Mesodermal cell (in vitro differentiated cells): ENCODE measurements around the gene EMILIN2.

Experiments used
- H3K27ac ChIP-seq: 2 replicates; pipeline ENCODE4 v1.7.0; 2013; ENCODE audit warnings: mild to moderate bottlenecking, low read depth, low read length, moderate library complexity; ENCODE audit not compliant: severe bottlenecking
- H3K36me3 ChIP-seq: 2 replicates; pipeline ENCODE4 v1.7.1; 2013; ENCODE audit warnings: mild to moderate bottlenecking, low read length, moderate library complexity; ENCODE audit not compliant: control insufficient read depth, insufficient read depth
- H3K4me1 ChIP-seq: one replicate; pipeline ENCODE4 v1.7.1; 2013; ENCODE audit warnings: mild to moderate bottlenecking, low read length; ENCODE audit not compliant: insufficient read depth, control insufficient read depth, poor library complexity, severe bottlenecking
- H3K4me3 ChIP-seq: 2 replicates; pipeline ENCODE4 v1.7.0; 2013; ENCODE audit warnings: low read length, control low read depth, mild to moderate bottlenecking; ENCODE audit not compliant: insufficient read depth, poor library complexity, severe bottlenecking; ENCODE audit errors: extremely low read depth
- H3K9me3 ChIP-seq: 2 replicates; pipeline ENCODE4 v1.7.1; 2013; ENCODE audit warnings: mild to moderate bottlenecking, low read length, moderate library complexity; ENCODE audit not compliant: control insufficient read depth
- WGBS, 2 experiments: methylation state at CpG; one replicate each; pipeline ENCODE4 v1.1.5; 2013; ENCODE audit warnings: missing lambda C conversion rate in 2 of 2; ENCODE audit not compliant: insufficient coverage in 2 of 2; 5-methylcytosine and 5-hydroxymethylcytosine counted together

The EMILIN2 gene

GRCh38 chr18:2889761-2890192 is 43.0 kb downstream of the EMILIN2 start:
- Histone ChIP-seq H3K4me3 (no peak overlapping the region), H3K9me3 (no peaks in the 10 kb centered on the region), H3K36me3 (peaks cover 66% of the 10 kb centered on the region), H3K4me1 (peaks cover 16% of the 10 kb centered on the region), H3K27ac (no peak overlapping the region)
- WGBS, 2 experiments, result 83% methylated on average over 2 of the region's 3 CpGs; no CpG with 5 or more reads in 1 of the 2 experiments

GRCh38 chr18:2890606-2891005 is 43.8 kb downstream of the EMILIN2 start:
- Histone ChIP-seq H3K36me3 (peaks cover 65% of the 10 kb centered on the region), H3K4me1 (peaks cover 16% of the 10 kb centered on the region), H3K4me3 (no peak overlapping the region), H3K27ac (no peak overlapping the region), H3K9me3 (no peaks in the 10 kb centered on the region)
- 95% methylated on average over 4 to 5 of the region's 5 CpGs for WGBS, 2 experiments

GRCh38 chr18:2891526-2892431 is 45.0 kb downstream of the EMILIN2 start:
- H3K9me3 ChIP-seq, result no peaks in the 10 kb centered on the region
- H3K27ac ChIP-seq, result no peak overlapping the region
- WGBS, 2 experiments, result 91 to 94% methylated on average over 18 of the region's 20 CpGs
- peaks cover 61% of the 10 kb centered on the region for H3K36me3 ChIP-seq
- no peak overlapping the region for H3K4me3 ChIP-seq
- H3K4me1 ChIP-seq, result peaks cover 18% of the 10 kb centered on the region

GRCh38 chr18:2893056-2893455 is 46.2 kb downstream of the EMILIN2 start:
- Histone ChIP-seq H3K36me3 (peaks cover 48% of the 10 kb centered on the region), H3K4me1 (peaks cover 24% of the 10 kb centered on the region), H3K27ac (no peak overlapping the region), H3K4me3 (no peak overlapping the region), H3K9me3 (no peaks in the 10 kb centered on the region)
- WGBS, 2 experiments, result 94 to 96% methylated on average over 2 to 3 of the region's 4 CpGs

- Histone ChIP-seq H3K36me3 (peaks cover 46% of the 10 kb centered on the region), H3K9me3 (no peaks in the 10 kb centered on the region), H3K4me3 (no peak overlapping the region), H3K4me1 (peaks cover 27% of the 10 kb centered on the region), H3K27ac (peak overlapping the region; percentile 49)
- WGBS, 2 experiments, result 88 to 93% methylated on average over 5 of the region's 5 CpGs
These were observed 46.9 kb downstream of the EMILIN2 start for GRCh38 chr18:2893676-2894075.

- no peak overlapping the region for H3K4me3 ChIP-seq
- no peaks in the 10 kb centered on the region for H3K9me3 ChIP-seq
- H3K36me3 ChIP-seq, result peaks cover 46% of the 10 kb centered on the region
- WGBS, 2 experiments, result 86 to 89% methylated on average over 6 to 8 of the region's 11 CpGs
- peak overlapping the region; percentile 49 for H3K27ac ChIP-seq
- peaks cover 27% of the 10 kb centered on the region for H3K4me1 ChIP-seq
These were observed 47.5 kb downstream of the EMILIN2 start for GRCh38 chr18:2894131-2894840.

GRCh38 chr18:2894841-2895370 is 48.1 kb downstream of the EMILIN2 start:
- H3K4me3 ChIP-seq, result no peak overlapping the region
- H3K36me3 ChIP-seq, result peaks cover 42% of the 10 kb centered on the region
- 83 to 93% methylated on average over 1 to 2 of the region's 2 CpGs for WGBS, 2 experiments

GRCh38 chr18:2895391-2895790 is 48.6 kb downstream of the EMILIN2 start:
- no peak overlapping the region for H3K4me3 ChIP-seq
- no peaks in the 10 kb centered on the region for H3K9me3 ChIP-seq
- peaks cover 27% of the 10 kb centered on the region for H3K4me1 ChIP-seq
- no peak overlapping the region for H3K27ac ChIP-seq
- 95 to 97% methylated on average over 5 of the region's 7 CpGs for WGBS, 2 experiments
- peaks cover 37% of the 10 kb centered on the region for H3K36me3 ChIP-seq

More at GRCh38 chr18:2894841-2895370, 48.1 kb downstream of the EMILIN2 start:
- Histone ChIP-seq H3K9me3 (no peaks in the 10 kb centered on the region), H3K27ac (no peak overlapping the region), H3K4me1 (peaks cover 27% of the 10 kb centered on the region)

- Histone ChIP-seq H3K4me3 (no peak overlapping the region), H3K4me1 (peaks cover 21% of the 10 kb centered on the region), H3K9me3 (no peaks in the 10 kb centered on the region), H3K27ac (no peak overlapping the region), H3K36me3 (peaks cover 21% of the 10 kb centered on the region)
- WGBS, 2 experiments, result 85 to 97% methylated on average over 3 of the region's 4 CpGs
These were observed 50.2 kb downstream of the EMILIN2 start for GRCh38 chr18:2896990-2897389.

- no peaks in the 10 kb centered on the region for H3K9me3 ChIP-seq
- H3K36me3 ChIP-seq, result peaks cover 20% of the 10 kb centered on the region
- H3K4me1 ChIP-seq, result peaks cover 21% of the 10 kb centered on the region
- no peak overlapping the region for H3K4me3 ChIP-seq
- WGBS, 2 experiments, result 85 to 87% methylated on average over 8 of the region's 12 CpGs
- no peak overlapping the region for H3K27ac ChIP-seq
These were observed 50.8 kb downstream of the EMILIN2 start for GRCh38 chr18:2897448-2898185.
